ENCODE measurements around the gene CINP.

Gene CINP

DNA sequence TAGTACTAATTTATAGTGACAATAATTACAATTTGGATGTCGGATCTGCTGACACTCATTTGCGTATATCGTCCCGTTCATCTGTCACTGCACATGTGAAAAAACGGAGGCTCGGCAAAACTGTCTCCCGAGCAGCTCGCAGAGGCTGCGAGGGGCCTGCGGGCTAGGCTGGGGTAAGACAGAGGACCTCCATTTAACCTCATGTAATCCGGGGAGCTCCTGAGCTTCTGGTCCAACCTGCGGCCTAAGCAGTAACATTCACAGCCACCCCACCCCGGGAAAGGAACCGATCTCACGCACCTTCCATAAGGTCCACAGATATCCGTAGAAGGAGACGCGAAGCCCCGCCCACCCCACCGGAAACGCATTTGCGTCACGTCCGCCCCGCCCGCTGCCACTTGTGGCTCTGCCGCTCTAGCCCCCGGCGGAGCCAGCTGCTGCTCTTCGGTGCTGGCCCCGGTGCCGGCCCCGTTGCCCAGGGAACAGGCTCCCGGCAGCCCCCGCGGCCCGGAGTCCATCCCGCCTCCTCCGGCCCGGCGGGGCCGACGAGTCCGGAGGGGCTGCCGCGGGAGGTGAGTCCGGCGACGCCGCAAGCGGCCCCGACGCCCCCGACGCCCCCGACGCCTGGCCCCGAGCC lies at the start of gene CINP, which contains the start of gene TECPR2:
TSS of gene CINP (minus strand) at position 346 of the 637 bp plus-strand sequence. CDS start at position 307, 39 bp downstream.
TSS of gene TECPR2 (plus strand) at position 397 of the 637 bp plus-strand sequence. CDS start 13,781 bp downstream, outside the sequence.
- no peak for FAIRE-seq

- FAIRE-seq, result no peak
Observed at GRCh38 chr14:102408724-102409123, 46.0 kb upstream of the CINP start.

DNA sequence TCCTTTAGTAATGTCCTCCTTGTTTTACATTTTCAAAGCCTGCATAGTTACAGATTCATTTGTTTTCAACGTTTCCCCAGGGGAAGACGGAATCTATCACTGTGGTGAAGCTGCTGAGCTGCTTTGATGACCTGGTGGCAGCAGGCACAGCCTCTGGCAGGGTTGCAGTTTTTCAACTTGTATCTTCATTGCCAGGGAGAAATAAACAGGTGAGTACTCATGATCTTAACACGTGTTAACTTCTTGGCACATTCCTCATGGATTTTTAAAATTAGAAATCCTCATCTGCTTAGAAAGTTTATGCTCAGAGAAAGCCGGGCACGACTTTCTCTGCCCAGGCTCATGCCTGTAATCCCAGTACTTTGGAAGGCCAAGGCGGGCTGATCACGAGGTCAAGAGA lies 44.6 kb upstream of the CINP start:
- no peak for FAIRE-seq

DNA sequence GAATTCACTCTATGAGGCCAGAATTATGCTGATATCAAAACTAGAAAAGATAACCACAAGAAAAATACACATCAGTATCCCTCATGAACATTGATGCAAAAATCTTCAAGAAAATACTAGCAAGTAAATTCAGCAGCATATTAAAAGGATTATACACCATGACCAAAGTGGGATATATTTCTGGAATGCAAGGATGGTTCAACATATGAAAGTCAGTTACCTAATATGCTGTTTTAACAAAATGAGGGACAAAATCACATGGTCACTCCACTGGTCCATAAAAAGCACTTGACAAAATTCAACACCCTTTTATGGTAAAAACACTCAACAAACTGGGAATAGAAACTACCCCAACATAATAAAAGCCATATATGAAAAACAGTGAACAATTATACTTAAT lies 40.3 kb upstream of the CINP start:
- no peak for FAIRE-seq

DNA sequence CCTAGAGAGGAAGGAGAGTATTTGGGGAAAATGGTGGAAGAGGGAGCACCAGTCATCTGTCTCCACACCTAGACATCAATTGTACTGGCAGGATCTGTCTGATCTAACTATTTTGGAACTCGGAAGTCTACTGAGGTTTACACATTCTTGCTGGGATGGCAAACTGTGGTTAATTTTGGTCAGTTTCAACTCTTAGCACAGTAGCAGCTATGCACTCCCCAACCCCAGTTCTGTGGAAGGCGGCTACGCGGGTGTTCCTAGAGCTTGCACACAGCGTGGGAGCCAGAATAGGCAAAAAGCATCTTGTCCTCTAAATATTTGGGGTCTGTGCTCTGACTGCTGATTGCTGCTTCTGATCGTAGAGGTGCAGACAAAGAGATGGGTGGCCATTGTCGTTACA lies 33.8 kb upstream of the CINP start:
- no peak for FAIRE-seq

GRCh38 chr14:102394717-102395375 lies 32.2 kb upstream of the CINP start:
- no peak for FAIRE-seq

DNA sequence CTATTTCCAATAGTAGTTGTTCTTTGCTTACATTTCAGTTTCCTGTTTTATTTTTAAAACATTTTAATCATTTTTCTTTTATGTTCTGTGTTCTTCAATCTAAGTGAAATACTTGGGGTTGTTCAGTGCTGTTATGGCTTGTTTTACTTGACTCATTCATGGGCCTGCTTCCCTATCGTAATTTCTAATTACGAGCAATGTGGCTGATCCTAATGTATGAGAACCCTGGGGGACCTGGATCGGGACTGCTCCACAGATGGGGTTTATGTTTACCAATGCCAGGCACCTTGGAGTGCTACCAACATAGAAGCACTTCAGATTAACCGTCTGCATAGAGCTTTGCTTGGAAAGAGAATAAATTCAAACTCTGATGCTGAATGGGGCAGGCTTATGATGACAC lies 29.8 kb upstream of the CINP start:
- FAIRE-seq, result peak; percentile 97

GRCh38 chr14:102390064-102390855 lies 27.6 kb upstream of the CINP start:
- no peak for FAIRE-seq

DNA sequence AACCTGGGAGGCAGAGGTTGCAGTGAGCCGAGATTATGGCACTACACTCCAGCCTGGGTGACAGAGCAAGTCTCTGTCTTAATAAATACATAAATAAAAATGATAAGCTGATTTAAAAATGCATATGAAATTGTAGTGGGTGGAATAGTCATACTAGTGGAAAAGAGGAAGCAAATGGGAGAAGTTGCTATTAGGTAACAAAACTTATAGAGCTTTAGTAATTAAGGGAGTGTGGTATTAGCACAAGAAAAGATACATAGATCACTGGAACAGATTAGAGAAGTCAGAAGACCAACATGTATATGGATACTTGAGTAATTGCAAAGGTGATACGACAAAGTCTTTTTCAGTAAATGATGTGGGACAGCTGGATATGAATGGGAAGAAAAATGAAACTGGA lies 26.6 kb upstream of the CINP start:
- no peak for FAIRE-seq

DNA sequence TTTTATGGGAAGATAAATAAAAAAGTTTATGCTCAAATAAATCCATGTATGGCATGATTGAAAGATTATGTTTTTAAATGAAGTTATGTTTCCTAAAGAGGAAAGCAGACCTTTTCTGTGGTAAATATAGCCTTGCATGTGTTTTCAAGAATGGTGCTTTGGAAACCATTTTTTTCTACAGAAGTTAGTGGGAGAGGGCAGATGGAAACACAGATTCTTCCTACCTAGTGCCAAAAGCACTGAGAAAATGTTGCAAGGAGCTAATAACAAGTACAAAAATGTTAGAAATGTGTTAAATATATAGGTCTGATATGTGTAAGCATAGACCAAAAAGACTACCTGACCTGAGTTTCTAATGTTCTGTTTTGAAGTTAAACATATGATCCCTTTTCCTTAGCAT lies 24.4 kb upstream of the CINP start:
- no peak for FAIRE-seq

GRCh38 chr14:102378830-102379229 lies 16.1 kb upstream of the CINP start:
- FAIRE-seq, result no peak

DNA sequence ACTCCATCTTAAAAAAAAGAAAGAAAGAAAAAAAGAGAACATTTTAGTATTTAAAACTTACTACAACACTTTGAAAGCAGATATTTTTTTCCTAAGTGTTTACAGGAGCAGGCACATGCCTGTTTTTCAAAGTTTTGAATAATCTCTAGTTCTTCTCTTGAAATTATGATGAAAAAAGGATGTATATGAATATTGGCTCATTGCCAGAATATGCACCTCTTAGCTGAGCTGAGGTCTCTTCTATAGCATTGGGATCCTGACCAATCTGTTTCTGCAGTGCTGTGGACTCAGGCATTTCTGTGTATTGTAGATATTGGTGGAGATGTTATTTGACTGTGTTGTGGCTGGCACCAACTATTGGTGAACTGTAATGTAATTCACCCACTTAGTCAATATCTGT lies 15.0 kb upstream of the CINP start:
- FAIRE-seq, result no peak

DNA sequence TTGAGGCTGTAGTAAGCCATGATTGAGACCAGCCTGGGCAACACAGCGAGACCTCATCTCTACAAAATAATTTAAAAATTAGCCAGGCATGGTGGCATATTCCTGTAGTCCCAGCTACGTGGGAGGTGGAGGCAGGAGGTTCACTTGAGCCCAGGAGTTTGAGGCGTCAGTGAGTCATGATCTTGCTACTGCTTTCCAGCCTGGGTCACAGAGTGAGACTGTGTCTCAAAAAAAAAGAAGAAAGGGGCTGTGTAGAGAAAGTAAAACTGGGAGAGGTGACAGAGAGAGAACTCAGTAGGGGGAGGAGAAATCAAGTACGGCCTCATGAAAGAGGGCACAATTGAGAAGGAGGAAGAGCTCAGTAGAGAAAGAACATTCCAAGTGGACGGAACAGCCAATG lies 12.4 kb upstream of the CINP start:
- FAIRE-seq, result no peak

DNA sequence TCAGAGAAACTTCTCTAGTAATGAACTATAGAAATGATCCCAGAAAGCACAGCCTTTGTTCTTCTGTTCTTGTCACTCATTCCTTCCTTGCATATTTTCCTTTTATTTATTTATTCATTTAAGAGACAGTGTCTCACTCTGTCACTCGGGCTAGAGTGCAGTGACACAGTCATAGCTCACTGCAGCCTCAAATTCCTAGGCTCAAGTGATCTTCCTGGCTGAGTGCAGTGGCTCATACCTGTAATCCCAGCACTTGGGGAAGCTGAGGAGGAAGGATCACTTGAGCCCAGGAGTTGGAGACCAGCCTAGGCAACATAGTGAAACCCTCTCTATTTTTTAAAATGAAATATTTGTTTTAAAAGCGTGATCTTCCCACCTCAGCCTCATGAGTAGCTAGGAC lies 11.6 kb upstream of the CINP start:
- FAIRE-seq, result no peak

- FAIRE-seq, result no peak
Observed at GRCh38 chr14:102373110-102373509, 10.4 kb upstream of the CINP start.

- no peak for FAIRE-seq
Observed at GRCh38 chr14:102371361-102371760, 8.7 kb upstream of the CINP start.

DNA sequence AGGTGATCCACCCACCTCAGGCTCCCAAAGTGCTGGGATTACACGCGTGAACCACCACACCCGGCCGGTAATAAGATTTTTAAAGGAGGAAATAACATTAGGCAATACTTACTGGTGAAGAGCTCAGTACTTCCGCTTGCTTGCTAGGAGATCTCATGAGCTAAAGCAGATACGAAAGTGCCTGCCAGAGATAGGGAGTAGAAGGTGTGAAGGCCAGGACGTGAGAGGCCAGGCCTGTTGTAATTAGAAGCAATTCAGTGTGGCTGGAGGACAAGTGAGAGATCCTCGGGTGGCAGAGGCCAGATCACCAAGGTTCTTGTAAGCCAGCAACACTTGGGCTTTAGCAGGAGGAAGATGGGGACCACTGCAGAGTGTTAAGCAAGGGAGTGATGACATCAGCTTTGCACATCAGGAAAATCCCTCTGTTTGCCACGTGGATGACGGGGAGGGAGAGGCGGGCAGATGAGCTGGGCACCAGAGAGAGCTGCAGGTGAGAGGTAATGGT lies 7.7 kb upstream of the CINP start:
- FAIRE-seq, result no peak

DNA sequence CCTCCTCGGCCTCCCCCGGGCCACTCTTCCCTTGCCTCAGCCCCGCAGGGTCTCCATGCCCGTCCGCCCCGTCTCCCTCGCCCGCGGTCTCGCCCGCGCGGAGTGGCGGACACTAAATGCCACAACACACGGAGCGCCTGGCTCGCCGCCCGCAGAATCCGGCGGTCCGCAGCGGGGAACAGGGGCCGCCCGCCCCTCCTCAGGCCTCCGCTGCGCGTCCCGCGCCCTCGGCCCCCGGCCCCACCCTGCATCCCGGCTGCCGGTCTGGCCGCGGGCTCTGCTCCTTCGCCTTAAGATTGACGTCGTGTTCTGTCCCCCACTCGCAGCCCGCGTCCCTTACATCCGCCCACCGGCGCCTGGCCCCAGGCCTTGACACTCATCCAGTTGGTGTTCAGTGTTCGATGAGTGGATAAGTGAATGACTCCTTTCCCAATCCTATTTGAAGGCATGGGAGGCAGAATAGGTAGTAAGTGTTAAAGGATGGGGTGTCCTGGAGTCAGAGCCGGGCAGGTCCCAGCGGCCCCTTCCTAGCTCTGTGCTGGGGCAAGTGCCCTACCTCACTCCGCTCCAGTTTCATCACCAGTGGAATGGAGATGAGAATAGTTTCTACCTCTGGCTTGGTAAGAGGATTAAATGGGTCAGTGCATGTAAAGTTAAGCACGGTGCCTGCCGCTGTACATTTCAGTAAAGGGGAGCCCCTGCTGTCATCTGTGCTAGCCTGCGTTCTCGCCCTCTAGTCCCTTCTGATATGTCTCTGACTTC lies 673 bp upstream of the CINP start:
- FAIRE-seq, result no peak

DNA sequence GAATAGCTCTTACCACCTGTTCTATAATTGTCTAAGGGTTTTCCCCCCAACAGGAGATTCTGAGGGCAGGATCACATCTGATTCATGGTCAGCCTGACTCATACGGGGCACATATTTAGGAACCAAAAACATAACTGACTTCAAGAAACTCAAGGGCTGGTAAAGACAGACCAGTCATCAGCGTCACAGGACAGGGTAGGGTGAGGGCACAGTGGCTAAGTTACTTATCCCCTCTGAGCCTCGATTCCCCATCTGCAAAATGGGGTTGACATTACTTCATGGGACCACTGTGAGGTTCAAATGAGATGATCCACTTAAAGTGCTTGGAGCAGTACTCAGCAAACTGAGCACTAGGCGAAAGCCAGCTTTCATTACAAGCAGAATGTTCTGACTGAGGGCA lies 606 bp downstream of the CINP start:
- no peak for FAIRE-seq

DNA sequence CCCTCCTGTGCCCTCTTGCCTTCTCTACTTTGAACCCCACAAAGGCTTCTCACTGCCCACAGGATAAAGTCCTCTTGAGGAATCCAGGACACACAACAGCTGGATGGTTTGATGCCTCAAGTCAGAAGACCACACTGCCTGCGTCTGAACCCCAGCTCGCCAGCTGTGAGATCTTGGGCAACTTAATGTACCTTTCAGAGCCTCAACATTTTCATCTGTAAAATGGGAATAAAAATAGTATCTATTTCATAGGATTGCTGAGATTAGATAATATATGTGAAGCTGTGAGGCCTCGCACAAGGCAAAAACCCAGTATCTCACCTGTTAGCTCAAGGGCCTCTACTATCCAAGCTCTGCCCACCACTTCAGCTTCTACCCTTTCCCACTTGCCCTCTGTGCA lies 2.3 kb downstream of the CINP start:
- FAIRE-seq, result no peak

- no peak for FAIRE-seq
Observed at GRCh38 chr14:102359341-102359740, 3.3 kb downstream of the CINP start.

DNA sequence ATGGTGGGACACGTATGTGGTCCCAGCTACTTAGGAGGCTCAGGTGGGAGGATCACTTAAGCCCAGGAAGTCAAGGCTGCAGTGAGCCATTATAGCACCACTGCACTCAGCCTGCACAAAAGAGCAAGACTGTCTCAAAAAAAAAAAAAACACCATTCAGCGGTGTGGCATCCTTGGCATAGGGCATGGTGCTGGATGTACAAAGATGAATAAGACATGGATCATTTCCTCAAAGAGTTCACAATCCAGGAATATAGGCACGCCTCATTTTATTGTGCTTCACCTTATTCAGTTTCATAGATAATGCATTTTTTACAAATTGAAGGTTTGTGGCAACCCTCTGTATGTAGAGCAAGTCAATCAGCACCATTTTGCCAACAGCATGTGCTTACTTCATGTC lies 6.4 kb downstream of the CINP start:
- FAIRE-seq, result no peak

DNA sequence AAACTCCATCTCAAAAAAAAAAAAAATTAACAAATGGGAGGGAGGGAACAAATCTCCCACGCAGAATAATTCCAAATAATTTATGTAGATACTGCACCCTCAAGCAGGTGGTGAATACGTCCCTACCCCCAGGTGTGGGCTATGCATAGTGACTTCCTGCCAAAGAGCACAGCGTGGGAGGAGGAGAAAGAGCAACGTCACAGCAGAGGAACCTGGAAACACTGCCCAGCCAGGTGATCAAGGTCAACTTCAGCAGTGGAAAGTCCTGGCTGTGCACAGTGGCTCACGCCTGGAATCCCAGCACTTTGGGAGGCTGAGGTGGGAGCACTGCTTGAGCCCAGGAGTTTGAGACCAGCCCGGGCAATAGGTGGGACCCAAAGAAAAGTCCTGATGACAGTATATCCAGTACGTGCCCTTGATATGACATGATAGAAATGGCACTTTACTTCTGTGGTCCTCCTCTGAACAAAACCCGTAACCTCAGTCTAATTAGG lies 9.5 kb downstream of the CINP start:
- no peak for FAIRE-seq
